MM.1S (cell line): Measurements from ENCODE around the gene ERVK3-1.

Experiments
- DNase-seq: peaks from one replicate; pipeline ENCODE4 v3.0.0-alpha.2; 2015
- H2AFZ ChIP-seq: fragments of 300-600 bp; sonication (generic); 2 replicates; pipeline ENCODE4 v1.6.0; 2016; ENCODE audit warnings: antibody characterized with exemption, low read length
- H3F3A ChIP-seq: fragments of 300-600 bp; sonication (generic); 2 replicates; pipeline ENCODE4 v1.6.1; 2016; ENCODE audit warnings: mild to moderate bottlenecking, antibody characterized with exemption, low read length, moderate library complexity, mixed read lengths; ENCODE audit not compliant: insufficient read depth
- H3K27ac ChIP-seq: fragments of 300-600 bp; sonication (generic); 2 replicates; pipeline ENCODE4 v1.5.1; 2016; ENCODE audit warnings: mild to moderate bottlenecking, low read length
- H3K27me3 ChIP-seq: fragments of 300-600 bp; sonication (generic); replicated peaks from 2 replicates; pipeline ENCODE4 v1.6.0; 2016; ENCODE audit warnings: low read length; ENCODE audit not compliant: insufficient read depth
- H3K36me3 ChIP-seq: fragments of 300-600 bp; sonication (generic); replicated peaks from 2 replicates; pipeline ENCODE4 v1.6.1; 2016; ENCODE audit warnings: mild to moderate bottlenecking, low read length, mixed read lengths; ENCODE audit not compliant: insufficient read depth
- H3K4me1 ChIP-seq: fragments of 300-600 bp; sonication (generic); 2 replicates; pipeline ENCODE4 v1.6.1; 2016; ENCODE audit warnings: low read length, mixed read lengths
- H3K4me2 ChIP-seq: fragments of 300-600 bp; sonication (generic); 2 replicates; pipeline ENCODE4 v1.6.0; 2016; ENCODE audit warnings: low read depth, low read length
- H3K4me3 ChIP-seq: fragments of 300-600 bp; sonication (generic); 2 replicates; pipeline ENCODE4 v1.5.1; 2016; ENCODE audit warnings: low read length, mixed read lengths
- H3K79me2 ChIP-seq: fragments of 300-600 bp; sonication (generic); 2 replicates; pipeline ENCODE4 v1.6.1; 2016; ENCODE audit warnings: mixed run types, low read length, mixed read lengths
- H3K9ac ChIP-seq: fragments of 300-600 bp; sonication (generic); 2 replicates; pipeline ENCODE4 v1.6.1; 2016; ENCODE audit warnings: low read length, mixed read lengths
- H3K9me2 ChIP-seq: fragments of 300-600 bp; sonication (generic); replicated peaks from 2 replicates; pipeline ENCODE4 v1.6.1; 2016; ENCODE audit warnings: mild to moderate bottlenecking, low read length, mixed read lengths; ENCODE audit not compliant: insufficient read depth
- H3K9me3 ChIP-seq: fragments of 300-600 bp; sonication (generic); replicated peaks from 2 replicates; pipeline ENCODE4 v1.6.1; 2016; ENCODE audit warnings: mild to moderate bottlenecking, low read length, mixed read lengths; ENCODE audit not compliant: insufficient read depth
- H4K20me1 ChIP-seq: fragments of 300-600 bp; sonication (generic); 2 replicates; pipeline ENCODE4 v1.6.1; 2016; ENCODE audit warnings: mild to moderate bottlenecking, low read length, moderate library complexity, mixed read lengths; ENCODE audit not compliant: insufficient read depth
- CTCF ChIP-seq: fragments of 300-600 bp; sonication (generic); IDR thresholded peaks from 2 replicates; pipeline ENCODE4 v1.5.1; 2016; ENCODE audit warnings: antibody characterized with exemption, low read length, mixed read lengths
- EZH2 ChIP-seq: fragments of 300-600 bp; sonication (generic); optimal IDR thresholded peaks from 2 replicates; pipeline ENCODE3; 2017; ENCODE audit warnings: low read depth, mild to moderate bottlenecking, antibody characterized with exemption, low read length, mixed read lengths
- EZH2phosphoT487 ChIP-seq: fragments of 300-600 bp; sonication (generic); IDR thresholded peaks from 2 replicates; pipeline ENCODE4 v1.6.1; 2018; ENCODE audit warnings: antibody characterized with exemption, low read length

The ERVK3-1 gene

DNA sequence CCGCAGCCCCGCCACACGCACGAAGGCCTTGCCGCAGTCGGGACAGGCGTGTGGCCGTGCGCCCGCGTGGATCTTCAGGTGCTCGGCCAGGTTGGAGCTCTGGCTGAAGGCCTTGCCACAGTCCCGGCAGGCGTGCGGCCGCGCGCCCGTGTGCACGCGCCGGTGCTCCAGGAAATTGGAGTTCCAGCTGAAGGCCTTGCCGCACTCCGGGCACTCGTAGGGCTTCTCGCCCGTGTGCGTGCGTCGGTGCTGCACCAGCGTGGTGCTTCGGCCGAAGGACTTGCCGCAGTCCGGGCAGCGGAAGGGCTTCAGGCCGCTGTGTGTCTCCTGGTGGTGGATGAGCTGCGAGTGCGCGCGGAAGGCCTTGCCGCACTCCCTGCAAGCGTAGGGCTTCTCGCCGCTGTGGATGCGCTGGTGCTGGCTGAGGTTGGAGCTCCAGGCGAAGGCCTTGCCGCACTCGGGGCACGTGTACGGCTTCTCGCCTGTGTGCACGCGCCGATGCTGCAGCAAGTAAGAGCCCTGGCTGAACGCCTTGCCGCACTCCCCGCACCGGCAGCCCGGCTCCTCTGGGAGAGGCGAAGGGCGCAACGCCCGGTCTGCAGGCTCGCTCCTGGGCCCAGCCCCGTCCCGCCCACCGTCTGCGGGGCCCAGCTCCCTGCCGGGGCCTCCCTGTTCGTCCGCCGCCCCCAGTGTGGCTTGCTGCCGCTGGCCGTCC is 51.7 kb downstream of the ERVK3-1 start:
- H3K36me3 ChIP-seq, result no peaks in the 10 kb centered on the region
- no peak overlapping the region for H3K9ac ChIP-seq
- no peak overlapping the region for H2AFZ ChIP-seq
- no peaks in the 10 kb centered on the region for H3K4me1 ChIP-seq
- H3K27me3 ChIP-seq, result no peaks in the 10 kb centered on the region
- no peak overlapping the region for H3K27ac ChIP-seq
- no peak overlapping the region for H3K4me2 ChIP-seq
- H3K9me2 ChIP-seq, result no peaks in the 10 kb centered on the region
- no peak for TF ChIP-seq EZH2
- TF ChIP-seq CTCF, result no peak
- H3K4me3 ChIP-seq, result no peak overlapping the region
- H3K79me2 ChIP-seq, result no peaks in the 10 kb centered on the region
- H3K9me3 ChIP-seq, result no peaks in the 10 kb centered on the region
- no peaks in the 10 kb centered on the region for H4K20me1 ChIP-seq
- DNase-seq, result no peak
- H3F3A ChIP-seq, result no peaks in the 10 kb centered on the region

GRCh38 chr19:58357481-58358145 is 52.4 kb downstream of the ERVK3-1 start:
- H3K27ac ChIP-seq, result no peak overlapping the region
- no peaks in the 10 kb centered on the region for H3K9me3 ChIP-seq
- no peaks in the 10 kb centered on the region for H3K36me3 ChIP-seq
- H3K27me3 ChIP-seq, result no peaks in the 10 kb centered on the region
- H4K20me1 ChIP-seq, result no peaks in the 10 kb centered on the region
- no peak for TF ChIP-seq CTCF
- TF ChIP-seq EZH2phosphoT487, result no peak
- TF ChIP-seq EZH2, result no peak
- no peaks in the 10 kb centered on the region for H3K4me1 ChIP-seq
- no peaks in the 10 kb centered on the region for H3F3A ChIP-seq
- H3K4me2 ChIP-seq, result no peak overlapping the region
- H2AFZ ChIP-seq, result no peak overlapping the region
- no peak overlapping the region for H3K9ac ChIP-seq
- no peak for DNase-seq
- H3K4me3 ChIP-seq, result no peak overlapping the region
- H3K9me2 ChIP-seq, result no peaks in the 10 kb centered on the region
- no peaks in the 10 kb centered on the region for H3K79me2 ChIP-seq

- no peaks in the 10 kb centered on the region for H3K9me2 ChIP-seq
- no peak overlapping the region for H3K9ac ChIP-seq
- DNase-seq, result no peak
- no peaks in the 10 kb centered on the region for H3F3A ChIP-seq
- no peaks in the 10 kb centered on the region for H3K4me1 ChIP-seq
- no peak overlapping the region; the same call in 1 of the 2 replicates for H3K4me2 ChIP-seq
- TF ChIP-seq EZH2phosphoT487, result no peak
- no peak for TF ChIP-seq EZH2
- no peak for TF ChIP-seq CTCF
- peak overlapping the region; percentile 42; the same call in 1 of the 2 replicates for H2AFZ ChIP-seq
- no peaks in the 10 kb centered on the region for H3K79me2 ChIP-seq
- H3K36me3 ChIP-seq, result no peaks in the 10 kb centered on the region
- H3K9me3 ChIP-seq, result no peaks in the 10 kb centered on the region
- H3K27me3 ChIP-seq, result no peaks in the 10 kb centered on the region
- H3K27ac ChIP-seq, result no peak overlapping the region
- no peaks in the 10 kb centered on the region for H4K20me1 ChIP-seq
- H3K4me3 ChIP-seq, result peak overlapping the region; percentile 42; the same call in 1 of the 2 replicates
Measured at GRCh38 chr19:58361900-58362271, 56.7 kb downstream of the ERVK3-1 start.
